Lung (tissue), 12 donors: ENCODE results near the gene LRRFIP2. TPM values are rescaled to one million over a fixed set of nuclear protein-coding genes. Genes with fewer than 3 reads are reported as not detected.
"Not testable (repeated sequence)": the region's sequence is repeated elsewhere in the genome, so short reads cannot be mapped to it uniquely, and the experiment has no call there.

Experiments used
- ATAC-seq: fragments of 200-7000 bp; cut with Tn5 transposase; one replicate; pipeline ENCODE4 v1.9.1; 2020; ENCODE audit warnings: moderate number of reproducible peaks; ENCODE audit not compliant: insufficient read depth, low FRiP score
- DNase-seq, 3 donors: peaks; one replicate each; pipeline ENCODE4 v3.0.0-alpha.2; 2013 to 2017
- H3K27ac ChIP-seq, 2 donors: one replicate each; pipeline ENCODE4 v1.5.1; 2013; ENCODE audit warnings: mild to moderate bottlenecking in 2 of 2, moderate library complexity in 2 of 2, control low read depth in 1 of 2, inconsistent platforms in 1 of 2, low read depth in 1 of 2, low read length in 1 of 2
- H3K27me3 ChIP-seq, 3 donors: one replicate each; pipeline ENCODE4 v1.5.1; 2013; ENCODE audit warnings: low read length in 2 of 3; ENCODE audit not compliant: control insufficient read depth in 3 of 3, insufficient read depth in 3 of 3
- H3K36me3 ChIP-seq, 4 donors: one replicate each; pipeline ENCODE4 v1.5.1; 2013; ENCODE audit warnings: low read length in 4 of 4, mild to moderate bottlenecking in 1 of 4, moderate library complexity in 1 of 4; ENCODE audit not compliant: control insufficient read depth in 4 of 4, insufficient read depth in 4 of 4
- H3K4me1 ChIP-seq, 5 donors: one replicate each; pipeline ENCODE4 v1.5.1; 2013; ENCODE audit warnings: low read length in 5 of 5, mild to moderate bottlenecking in 2 of 5, moderate library complexity in 1 of 5; ENCODE audit not compliant: control insufficient read depth in 5 of 5, insufficient read depth in 5 of 5
- H3K4me3 ChIP-seq: one replicate; pipeline ENCODE4 v1.5.1; 2013; ENCODE audit warnings: mild to moderate bottlenecking, control low read depth, moderate library complexity
- H3K9ac ChIP-seq, 2 donors: one replicate each; pipeline ENCODE4 v1.5.1; 2013; ENCODE audit warnings: low read length in 2 of 2, control low read depth in 1 of 2; ENCODE audit not compliant: insufficient read depth in 1 of 2
- H3K9me3 ChIP-seq, 4 donors: one replicate each; pipeline ENCODE4 v1.5.1; 2013; ENCODE audit warnings: low read length in 3 of 4, mild to moderate bottlenecking in 1 of 4, moderate library complexity in 1 of 4; ENCODE audit not compliant: control insufficient read depth in 4 of 4, insufficient read depth in 3 of 4
- CTCF ChIP-seq: IDR thresholded peaks from 2 replicates; pipeline ENCODE4 v1.5.1; 2012; ENCODE audit warnings: mild to moderate bottlenecking; ENCODE audit errors: control extremely low read depth, extremely low read depth
- WGBS, 2 donors: extraction: QIAGEN DNeasy Blood & Tissue Kit; methylation state at CpG; one replicate each; pipeline ENCODE4 v1.1.7; 2013; 5-methylcytosine and 5-hydroxymethylcytosine counted together
- polyA plus RNA-seq, 2 donors: library from polyadenylated mRNA; stranded (reverse); fragments of 200-250 nt; gene quantifications; one replicate each; pipeline ENCODE4 v1.2.1, GENCODE V29; 2013
- total RNA-seq, 2 donors: library from RNA; depleted of rRNA in 1 of 2; stranded (reverse); fragments of >200 nt in 1 of 2; gene quantifications; one replicate each; pipeline ENCODE4 v1.2.1, GENCODE V29; 2014 to 2021
- donor health status: control.
- donor health status: control.
- donor health status: Bipolar disorder and iron deficiency.
- donor health status: healthy.
- donor health status: DM: yes; HTN: yes; CAD: no.

LRRFIP2 gene
- total and polyA plus RNA-seq, 4 donors, result 24.8 to 106 (median 44.6) TPM

GRCh38 chr3:37124435-37124834 lies 49.9 kb downstream of the LRRFIP2 start:
- H3K36me3 ChIP-seq, result peaks cover 0 to 2% (median 1%) of the 10 kb centered on the region in 4 donors
- H3K4me1 ChIP-seq, result peaks cover 0 to 13% (median 0%) of the 10 kb centered on the region in 5 donors
- H3K9ac ChIP-seq, result no peak overlapping the region
- ATAC-seq, result no peak
- H3K4me3 ChIP-seq, result no peak overlapping the region
- whole genome bisulfite sequencing, 2 donors, result 43 to 50% methylated on average over 2 of the region's 2 CpGs
- H3K9me3 ChIP-seq, result no peaks in the 10 kb centered on the region
- TF ChIP-seq CTCF, result no peak
- DNase-seq, result no peak
- H3K27ac ChIP-seq, result no peak overlapping the region
- no peaks in the 10 kb centered on the region for H3K27me3 ChIP-seq

- peaks cover 0 to 13% (median 0%) of the 10 kb centered on the region in 5 donors for H3K4me1 ChIP-seq
- ATAC-seq, result no peak
- WGBS, 2 donors, result 78 to 89% methylated on average over 7 of the region's 7 CpGs
Measured at GRCh38 chr3:37123292-37123691, 51.1 kb downstream of the LRRFIP2 start.

GRCh38 chr3:37122069-37122468 lies 52.3 kb downstream of the LRRFIP2 start:
- H3K36me3 ChIP-seq, H3K27me3 ChIP-seq, H3K9me3 ChIP-seq, H3K27ac ChIP-seq, H3K4me3 ChIP-seq, H3K9ac ChIP-seq, DNase-seq, ATAC-seq: not testable (repeated sequence)
- peaks cover 0 to 13% (median 0%) of the 10 kb centered on the region in 5 donors for H3K4me1 ChIP-seq
- 97 to 98% methylated on average over 6 of the region's 6 CpGs for WGBS, 2 donors

More at GRCh38 chr3:37123292-37123691, 51.1 kb downstream of the LRRFIP2 start:
- H3K36me3 ChIP-seq, result peaks cover 0 to 2% (median 1%) of the 10 kb centered on the region in 4 donors
- no peak for DNase-seq
- no peaks in the 10 kb centered on the region for H3K9me3 ChIP-seq
- H3K9ac ChIP-seq, result no peak overlapping the region
- TF ChIP-seq CTCF, result no peak
- H3K27me3 ChIP-seq, result no peaks in the 10 kb centered on the region
- no peak overlapping the region for H3K4me3 ChIP-seq
- no peak overlapping the region for H3K27ac ChIP-seq

GRCh38 chr3:37118163-37118562 lies 56.2 kb downstream of the LRRFIP2 start:
- Histone ChIP-seq H3K27ac (no peak overlapping the region), H3K4me3 (no peak overlapping the region), H3K36me3 (peaks cover 0 to 11% (median 4%) of the 10 kb centered on the region in 4 donors), H3K4me1 (peaks cover 0 to 10% (median 4%) of the 10 kb centered on the region in 5 donors), H3K9me3 (no peaks in the 10 kb centered on the region), H3K9ac (no peak overlapping the region), H3K27me3 (no peaks in the 10 kb centered on the region)
- DNase-seq, result no peak
- TF ChIP-seq CTCF, result no peak
- no peak for ATAC-seq
- 95 to 98% methylated on average over 2 of the region's 2 CpGs for WGBS, 2 donors
